ENCODE results near the gene SCN1B. TPM values are rescaled to one million over a fixed set of nuclear protein-coding genes. Genes with fewer than 3 reads are reported as not detected.

The SCN1B gene
- total RNA-seq, 1 donor from 2014 or later, result 1.3 TPM

GRCh38 chr19:35059006-35059798, 28.9 kb downstream of the SCN1B start:
- no peak overlapping the region for H3K4me3 ChIP-seq (ENCODE audit: low read depth, low read length)
- no peak for TF ChIP-seq CTCF (conservative IDR thresholded peaks at IDR 0.05; ENCODE audit: low read depth, low read length)
- no peak for DNase-seq (ENCODE audit: low read depth)

GRCh38 chr19:35059799-35060091, 29.5 kb downstream of the SCN1B start:
- no peak for TF ChIP-seq CTCF (conservative IDR thresholded peaks at IDR 0.05; ENCODE audit: low read depth, low read length)
- DNase-seq (ENCODE audit: low read depth), result no peak
- H3K4me3 ChIP-seq (ENCODE audit: low read depth, low read length), result no peak overlapping the region

GRCh38 chr19:35060160-35060855, 30.0 kb downstream of the SCN1B start:
- TF ChIP-seq CTCF (conservative IDR thresholded peaks at IDR 0.05; ENCODE audit: low read depth, low read length), result no peak
- no peak for DNase-seq (ENCODE audit: low read depth)

GRCh38 chr19:35061583-35062373, 31.5 kb downstream of the SCN1B start:
- DNase-seq (ENCODE audit: low read depth), result no peak
- no peak for TF ChIP-seq CTCF (conservative IDR thresholded peaks at IDR 0.05; ENCODE audit: low read depth, low read length)
- no peak overlapping the region for H3K4me3 ChIP-seq (ENCODE audit: low read depth, low read length)

More at GRCh38 chr19:35060160-35060855, 30.0 kb downstream of the SCN1B start:
- no peak overlapping the region for H3K4me3 ChIP-seq (ENCODE audit: low read depth, low read length)

GRCh38 chr19:35062942-35063341, 32.7 kb downstream of the SCN1B start:
- no peak overlapping the region for H3K4me3 ChIP-seq (ENCODE audit: low read depth, low read length)
- no peak for TF ChIP-seq CTCF (conservative IDR thresholded peaks at IDR 0.05; ENCODE audit: low read depth, low read length)
- DNase-seq (ENCODE audit: low read depth), result no peak

- no peak for DNase-seq (ENCODE audit: low read depth)
- TF ChIP-seq CTCF (conservative IDR thresholded peaks at IDR 0.05; ENCODE audit: low read depth, low read length), result no peak
- H3K4me3 ChIP-seq (ENCODE audit: low read depth, low read length), result no peak overlapping the region
Measured at GRCh38 chr19:35063940-35064818, 33.9 kb downstream of the SCN1B start.

Data from epithelial cell of proximal tubule (primary cell).